Memory B cell (primary cell): ENCODE data around the gene RPS15.
"Not testable (repeated sequence)": the region's sequence is repeated elsewhere in the genome, so short reads cannot be mapped to it uniquely, and the experiment has no call there.

ENCODE experiments used
- ATAC-seq: fragments of 150-1000 bp; cut with Tn5 transposase; 2 replicates; pipeline ENCODE4 v1.10.0; 2021; ENCODE audit warnings: low read depth, mild to moderate bottlenecking, moderate library complexity
- DNase-seq, 2 donors: peaks; one replicate each; pipeline ENCODE4 v3.0.0; 2022; ENCODE audit warnings: low spot score in 2 of 2
- H3K27ac Mint-ChIP-seq: one replicate; pipeline ENCODE4 v1.8.0; 2022; ENCODE audit warnings: mild to moderate bottlenecking, moderate library complexity, mixed read lengths
- H3K27me3 Mint-ChIP-seq: one replicate; pipeline ENCODE4 v1.8.0; 2022; ENCODE audit warnings: mixed read lengths
- H3K36me3 Mint-ChIP-seq: one replicate; pipeline ENCODE4 v1.8.0; 2022; ENCODE audit warnings: mild to moderate bottlenecking, mixed read lengths
- H3K4me1 Mint-ChIP-seq: one replicate; pipeline ENCODE4 v1.8.0; 2022; ENCODE audit warnings: mixed read lengths
- H3K4me3 Mint-ChIP-seq: one replicate; pipeline ENCODE4 v1.8.0; 2022; ENCODE audit warnings: mild to moderate bottlenecking, moderate library complexity, mixed read lengths
- H3K9me3 Mint-ChIP-seq: one replicate; pipeline ENCODE4 v1.8.0; 2022; ENCODE audit warnings: mixed read lengths

RPS15 gene

DNA sequence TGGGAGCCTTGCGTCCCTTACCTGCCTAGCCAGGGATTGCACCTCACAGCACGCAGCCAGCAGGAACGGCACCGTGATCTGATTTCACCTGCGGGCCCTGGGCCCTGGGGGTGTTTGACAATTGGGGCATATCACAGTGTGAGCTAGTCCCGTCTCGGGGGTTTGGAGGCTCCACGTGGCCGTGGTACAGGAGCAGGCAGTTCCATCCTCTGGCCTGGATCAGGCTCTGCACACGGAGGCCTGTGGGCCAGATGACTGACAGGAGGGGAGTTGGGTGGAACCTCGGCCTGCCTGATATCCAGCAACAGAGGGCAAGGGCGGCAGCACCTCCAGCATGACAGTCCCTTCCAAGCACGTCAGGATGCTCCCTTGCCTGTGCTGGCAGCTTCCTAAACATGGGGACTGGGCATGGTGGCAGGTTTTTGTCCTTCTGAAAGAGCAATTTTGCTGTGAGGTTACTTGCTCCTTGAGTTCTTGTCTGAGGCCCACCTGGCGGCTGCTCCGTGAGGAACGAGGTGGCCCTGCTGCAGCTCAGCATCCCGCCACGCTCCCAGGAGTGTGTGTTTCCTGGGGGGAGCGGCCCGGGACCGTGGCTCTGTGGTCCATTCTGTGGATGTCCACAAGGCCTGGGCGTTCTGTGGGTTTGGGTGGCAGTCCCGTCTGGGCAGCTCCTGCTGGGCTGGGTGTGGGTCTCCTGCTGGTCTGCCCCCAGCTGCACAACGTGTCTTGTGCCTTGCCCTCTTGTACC is 6.3 kb upstream of the RPS15 start:
- H3K36me3 Mint-ChIP-seq: peaks cover 5% of the 10 kb centered on the region
- H3K4me1 Mint-ChIP-seq: no peaks in the 10 kb centered on the region
- no peaks in the 10 kb centered on the region for H3K27me3 Mint-ChIP-seq
- no peak overlapping the region for H3K4me3 Mint-ChIP-seq
- no peak overlapping the region for H3K27ac Mint-ChIP-seq
- no peak for DNase-seq
- H3K9me3 Mint-ChIP-seq: no peaks in the 10 kb centered on the region
- ATAC-seq: no peak

DNA sequence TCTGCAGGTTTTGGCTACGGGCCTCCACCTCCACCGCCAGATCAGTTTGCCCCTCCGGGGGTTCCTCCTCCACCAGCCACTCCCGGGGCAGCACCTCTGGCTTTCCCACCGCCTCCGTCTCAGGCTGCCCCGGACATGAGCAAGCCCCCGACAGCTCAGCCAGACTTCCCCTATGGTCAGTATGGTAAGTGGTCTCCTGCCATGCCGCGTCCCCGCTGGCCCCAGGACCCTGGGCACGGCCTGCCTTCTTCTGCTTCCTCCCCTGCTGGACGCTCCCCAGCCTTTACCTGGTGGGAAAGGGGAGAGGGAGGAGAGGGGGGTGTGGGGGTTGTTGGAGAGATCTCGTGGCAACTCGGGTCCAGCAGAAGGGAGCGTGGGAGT is 5.7 kb upstream of the RPS15 start:
- Mint-ChIP-seq H3K36me3 (peaks cover 5% of the 10 kb centered on the region), H3K4me3 (no peak overlapping the region), H3K27ac (no peak overlapping the region), H3K27me3 (no peaks in the 10 kb centered on the region), H3K4me1 (no peaks in the 10 kb centered on the region), H3K9me3 (no peaks in the 10 kb centered on the region)
- DNase-seq: no peak
- no peak for ATAC-seq

DNA sequence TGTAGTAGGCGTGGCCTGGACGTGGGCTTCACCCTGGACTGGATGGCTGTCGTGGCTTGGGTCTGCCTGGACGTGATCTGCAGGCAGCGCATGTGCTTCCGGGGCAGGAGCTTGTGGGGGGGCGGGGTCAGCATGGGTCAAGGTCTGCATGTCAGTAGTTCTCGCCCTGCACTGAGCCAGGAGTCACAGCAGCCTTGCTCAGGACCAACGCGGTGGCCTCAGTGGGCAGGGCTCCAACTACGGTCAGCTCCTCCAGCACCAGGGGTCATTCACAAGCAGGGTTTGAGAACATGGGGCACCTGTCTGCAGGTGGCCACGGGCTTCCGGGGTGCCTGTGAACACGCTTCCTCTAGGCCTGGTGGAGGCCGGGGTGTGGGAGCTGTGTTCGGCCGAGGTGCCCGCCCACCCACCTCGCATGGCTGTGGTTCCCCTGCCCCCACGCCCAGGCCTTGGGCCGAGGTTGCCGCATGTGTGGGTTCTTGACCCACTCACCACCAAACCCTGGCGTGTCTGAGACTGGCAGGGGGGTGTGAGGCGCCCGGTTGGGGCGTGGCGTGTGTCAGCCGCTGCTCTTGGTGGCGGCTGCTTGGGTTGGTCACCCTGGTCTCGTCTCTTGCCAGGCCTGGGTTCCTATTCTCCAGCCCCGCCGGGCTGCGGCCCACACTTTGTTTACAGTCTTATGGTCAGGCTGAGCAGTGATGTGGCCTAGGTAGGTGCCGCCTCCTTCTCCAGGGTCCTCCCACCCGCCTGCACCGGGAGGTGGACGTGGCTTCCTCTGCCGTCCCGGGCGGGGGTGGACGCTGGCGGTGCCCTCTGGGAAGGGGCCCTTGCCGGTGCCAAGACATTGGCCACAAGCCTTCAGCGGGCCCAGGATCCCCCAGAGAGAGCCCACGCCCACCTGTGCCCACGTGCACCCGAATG is 4.8 kb upstream of the RPS15 start:
- Mint-ChIP-seq H3K27me3 (no peaks in the 10 kb centered on the region), H3K27ac (no peak overlapping the region), H3K9me3 (no peaks in the 10 kb centered on the region), H3K36me3 (peaks cover 5% of the 10 kb centered on the region), H3K4me3 (no peak overlapping the region), H3K4me1 (no peaks in the 10 kb centered on the region)
- no peak for ATAC-seq
- no peak for DNase-seq

DNA sequence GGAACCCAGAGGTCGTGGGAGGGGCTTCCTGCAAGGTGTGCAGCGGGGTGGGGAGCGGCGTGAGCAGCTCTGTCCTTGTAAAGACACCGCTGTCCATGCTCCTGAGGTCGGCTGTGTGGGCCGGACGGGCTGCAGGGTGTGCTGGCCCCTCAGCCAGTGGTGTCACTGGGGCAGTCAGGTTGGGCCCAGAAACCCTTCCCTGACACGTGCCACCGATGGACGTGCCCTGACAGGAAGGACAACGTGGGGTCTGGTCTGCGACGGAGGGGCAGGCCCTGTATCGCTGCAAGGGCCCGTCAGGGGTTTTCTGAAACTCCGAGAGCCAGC is 4.2 kb upstream of the RPS15 start:
- Mint-ChIP-seq H3K27me3 (no peaks in the 10 kb centered on the region), H3K27ac (no peak overlapping the region), H3K4me1 (no peaks in the 10 kb centered on the region), H3K9me3 (no peaks in the 10 kb centered on the region), H3K36me3 (peaks cover 5% of the 10 kb centered on the region), H3K4me3 (no peak overlapping the region)
- ATAC-seq: no peak
- no peak for DNase-seq

DNA sequence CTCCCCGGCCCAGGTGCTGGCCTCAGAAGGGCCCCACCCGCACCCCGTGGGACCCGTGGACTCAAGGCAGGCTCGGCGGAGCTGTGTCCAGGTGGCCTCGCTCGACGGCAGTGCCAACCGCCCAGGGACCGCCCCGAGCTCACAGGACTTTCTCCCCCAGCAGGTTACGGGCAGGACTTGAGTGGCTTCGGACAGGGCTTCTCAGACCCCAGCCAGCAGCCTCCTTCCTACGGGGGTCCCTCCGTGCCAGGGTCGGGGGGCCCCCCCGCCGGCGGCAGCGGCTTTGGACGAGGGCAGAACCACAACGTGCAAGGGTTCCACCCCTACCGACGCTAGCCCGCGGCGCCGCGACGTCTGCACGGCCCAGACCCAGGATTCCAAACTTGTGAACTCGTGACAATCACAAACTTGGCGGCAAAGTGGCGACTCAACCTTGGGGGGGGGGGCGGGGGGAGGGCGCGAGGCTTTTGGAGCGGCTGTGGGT is 3.6 kb upstream of the RPS15 start:
- Mint-ChIP-seq H3K36me3 (peaks cover 6% of the 10 kb centered on the region), H3K4me3 (no peak overlapping the region), H3K27me3 (no peaks in the 10 kb centered on the region), H3K4me1 (peaks cover 2% of the 10 kb centered on the region), H3K9me3 (no peaks in the 10 kb centered on the region), H3K27ac (no peak overlapping the region)
- ATAC-seq (no peak), DNase-seq (no peak)

DNA sequence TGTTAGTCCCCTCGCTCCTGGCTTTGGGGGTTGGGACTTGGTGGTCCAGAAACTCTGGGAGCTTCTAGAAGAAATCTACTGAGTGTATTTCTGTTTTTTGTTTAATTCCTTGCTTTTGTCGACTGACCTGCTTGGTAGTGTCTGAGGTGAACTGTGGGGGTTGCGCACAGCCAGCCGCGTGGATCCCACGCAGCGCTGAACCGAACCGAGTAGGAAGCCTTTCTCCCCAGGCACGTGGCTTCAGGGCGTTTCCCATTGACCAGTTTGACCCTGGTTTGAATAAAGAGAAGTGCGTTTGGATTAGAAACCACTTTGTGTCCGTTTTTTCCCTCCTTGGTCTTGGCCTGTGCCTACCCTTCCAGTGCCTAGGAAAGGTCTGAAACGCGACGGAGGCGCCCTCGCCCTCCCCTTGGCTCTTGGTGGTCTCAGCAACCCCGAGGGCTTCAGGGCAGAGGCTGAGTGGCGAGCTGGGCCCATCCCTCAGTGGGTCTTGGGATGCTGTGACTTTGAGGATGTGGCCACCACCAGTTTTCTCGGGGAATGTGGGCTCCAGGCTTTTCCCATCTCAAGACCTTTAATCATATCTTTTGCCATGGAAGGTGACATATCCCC is 2.7 kb upstream of the RPS15 start:
- H3K4me3 Mint-ChIP-seq: no peak overlapping the region
- H3K27ac Mint-ChIP-seq: no peak overlapping the region
- ATAC-seq (no peak), DNase-seq (no peak)
- peaks cover 8% of the 10 kb centered on the region for H3K36me3 Mint-ChIP-seq
- H3K9me3 Mint-ChIP-seq: no peaks in the 10 kb centered on the region
- peaks cover 7% of the 10 kb centered on the region for H3K4me1 Mint-ChIP-seq
- no peaks in the 10 kb centered on the region for H3K27me3 Mint-ChIP-seq

DNA sequence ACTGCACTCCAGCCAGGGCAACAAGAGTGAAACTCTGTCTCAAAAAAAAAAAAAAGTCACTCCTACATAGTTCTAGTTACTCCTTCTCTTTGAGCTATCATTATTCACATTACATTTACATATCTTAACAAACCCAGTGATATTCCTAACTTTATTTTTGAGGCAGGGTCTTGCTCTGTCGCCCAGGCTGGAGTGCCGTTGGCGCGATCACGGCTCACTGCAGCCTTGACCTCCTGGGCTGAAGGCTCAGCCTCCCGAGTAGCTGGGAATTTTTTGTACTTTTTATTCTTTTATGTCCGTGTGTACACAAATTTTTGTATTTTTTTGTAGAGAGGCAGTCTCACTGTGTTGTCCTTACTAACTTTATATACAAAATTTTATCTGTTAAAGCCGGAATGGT is 587 bp upstream of the RPS15 start:
- H3K4me1 Mint-ChIP-seq: peaks cover 9% of the 10 kb centered on the region
- no peak for ATAC-seq
- DNase-seq: no peak

DNA sequence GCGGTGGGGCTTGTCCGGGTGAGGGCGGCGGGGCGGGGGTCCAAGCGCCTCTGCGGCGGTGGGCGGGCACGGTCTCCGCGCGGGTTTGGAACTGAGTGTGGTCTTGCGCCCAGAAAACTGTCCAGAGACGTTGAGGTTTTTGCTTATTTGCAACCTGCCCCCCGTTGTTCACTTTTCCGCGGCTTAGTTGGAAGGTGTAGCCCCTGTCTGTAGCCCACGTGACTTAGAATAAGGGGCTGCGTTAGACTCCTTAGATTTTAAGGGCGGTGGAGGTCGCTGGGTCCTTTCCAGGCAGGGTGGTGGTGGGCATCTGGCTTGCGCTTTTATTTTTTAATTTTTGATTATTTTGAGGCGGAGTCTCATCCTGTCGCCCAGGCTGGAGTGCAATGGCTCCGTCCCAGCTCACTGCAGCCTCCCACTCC is 748 bp downstream of the RPS15 start:
- ATAC-seq (no peak), DNase-seq (no peak)
- peak overlapping the region; percentile 100 for H3K4me3 Mint-ChIP-seq
- no peaks in the 10 kb centered on the region for H3K27me3 Mint-ChIP-seq
- peaks cover 9% of the 10 kb centered on the region for H3K4me1 Mint-ChIP-seq
- H3K36me3 Mint-ChIP-seq: peaks cover 16% of the 10 kb centered on the region
- H3K9me3 Mint-ChIP-seq: no peaks in the 10 kb centered on the region
- peak overlapping the region; percentile 98 for H3K27ac Mint-ChIP-seq

More for the DNA sequence above, 587 bp upstream of the RPS15 start:
- H3K36me3 Mint-ChIP-seq: peaks cover 16% of the 10 kb centered on the region
- H3K27ac Mint-ChIP-seq: no peak overlapping the region
- H3K4me3 Mint-ChIP-seq: no peak overlapping the region
- no peaks in the 10 kb centered on the region for H3K27me3 Mint-ChIP-seq
- no peaks in the 10 kb centered on the region for H3K9me3 Mint-ChIP-seq

DNA sequence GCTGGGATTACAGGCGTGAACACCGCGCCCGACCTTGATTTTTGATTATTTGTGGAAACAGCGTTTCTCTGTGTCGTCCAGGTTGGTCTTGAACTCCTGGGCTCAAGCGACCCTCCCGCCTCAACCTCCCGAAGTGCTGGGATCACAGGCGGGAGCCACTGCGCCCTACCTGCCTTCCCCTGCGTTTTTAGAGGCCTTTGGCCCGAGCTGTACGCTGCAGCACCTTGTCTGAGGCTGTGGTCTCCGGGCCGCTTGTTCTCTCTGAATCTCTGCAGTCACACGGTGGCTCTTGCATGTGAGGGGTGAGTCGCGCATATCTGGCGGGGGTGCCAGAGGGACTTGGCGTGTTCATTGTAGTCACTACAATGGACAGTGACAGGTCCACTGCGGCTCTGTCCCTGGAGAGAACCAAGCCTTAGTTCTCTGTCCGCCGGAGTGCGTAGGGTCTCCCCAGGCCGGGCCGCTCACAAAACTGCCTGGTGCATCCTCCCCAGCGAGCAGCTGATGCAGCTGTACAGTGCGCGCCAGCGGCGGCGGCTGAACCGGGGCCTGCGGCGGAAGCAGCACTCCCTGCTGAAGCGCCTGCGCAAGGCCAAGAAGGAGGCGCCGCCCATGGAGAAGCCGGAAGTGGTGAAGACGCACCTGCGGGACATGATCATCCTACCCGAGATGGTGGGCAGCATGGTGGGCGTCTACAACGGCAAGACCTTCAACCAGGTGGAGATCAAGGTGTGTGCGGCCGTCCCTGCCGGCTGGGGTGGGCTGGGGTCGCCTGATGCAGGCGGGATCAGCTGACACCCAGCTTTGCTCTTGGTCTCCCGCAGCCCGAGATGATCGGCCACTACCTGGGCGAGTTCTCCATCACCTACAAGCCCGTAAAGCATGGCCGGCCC is 1.6 kb downstream of the RPS15 start:
- Mint-ChIP-seq H3K36me3 (peaks cover 16% of the 10 kb centered on the region), H3K4me3 (peak overlapping the region; percentile 100), H3K27ac (peak overlapping the region; percentile 82), H3K4me1 (peaks cover 11% of the 10 kb centered on the region)
- H3K9me3 Mint-ChIP-seq, ATAC-seq, H3K27me3 Mint-ChIP-seq, DNase-seq: not testable (repeated sequence)

DNA sequence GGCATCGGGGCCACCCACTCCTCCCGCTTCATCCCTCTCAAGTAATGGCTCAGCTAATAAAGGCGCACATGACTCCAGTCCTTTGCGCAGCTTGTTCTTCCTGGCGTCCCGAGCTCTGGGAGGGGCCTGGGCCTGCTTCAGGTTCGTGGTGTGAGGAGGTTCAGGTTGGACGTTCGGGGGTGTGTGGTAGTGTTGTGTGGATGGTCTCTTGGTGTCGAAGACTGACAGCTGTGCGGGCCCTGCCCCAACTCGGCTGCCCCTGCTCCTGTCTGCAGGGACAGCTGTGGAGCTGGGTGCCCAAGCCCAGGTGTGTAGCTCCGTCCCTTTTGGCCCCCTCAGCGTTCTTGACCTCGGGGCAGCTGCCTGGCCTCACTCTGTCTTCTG is 2.2 kb downstream of the RPS15 start:
- no peak for ATAC-seq
- DNase-seq: no peak
- no peaks in the 10 kb centered on the region for H3K27me3 Mint-ChIP-seq
- H3K36me3 Mint-ChIP-seq: peaks cover 15% of the 10 kb centered on the region
- peak overlapping the region; percentile 82 for H3K27ac Mint-ChIP-seq
- peaks cover 11% of the 10 kb centered on the region for H3K4me1 Mint-ChIP-seq
- peak overlapping the region; percentile 100 for H3K4me3 Mint-ChIP-seq
- no peaks in the 10 kb centered on the region for H3K9me3 Mint-ChIP-seq

DNA sequence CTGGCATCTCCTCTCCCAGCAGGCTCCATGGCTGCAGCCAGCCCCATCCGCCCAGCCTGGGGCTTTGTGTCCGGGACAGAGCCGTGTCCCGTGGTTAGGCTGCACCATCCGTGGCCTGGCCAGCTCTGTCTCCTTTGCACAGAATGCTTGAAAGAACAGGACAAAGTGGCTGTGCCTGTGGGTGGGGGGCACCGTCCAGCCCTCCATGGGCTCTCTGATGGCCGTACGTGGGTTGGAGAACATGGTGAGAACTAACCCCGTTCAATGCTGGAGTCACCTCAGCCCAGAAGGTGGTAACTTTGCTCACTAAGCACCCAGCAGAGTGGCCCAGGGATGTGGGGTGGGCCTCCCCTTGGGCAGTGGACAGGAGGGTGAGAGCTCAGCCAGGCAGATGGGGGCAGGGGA is 2.8 kb downstream of the RPS15 start:
- Mint-ChIP-seq H3K36me3 (peaks cover 14% of the 10 kb centered on the region), H3K27ac (peak overlapping the region; percentile 87), H3K4me3 (peak overlapping the region; percentile 30), H3K9me3 (no peaks in the 10 kb centered on the region), H3K4me1 (peaks cover 11% of the 10 kb centered on the region), H3K27me3 (no peaks in the 10 kb centered on the region)
- DNase-seq (no peak), ATAC-seq (no peak)

DNA sequence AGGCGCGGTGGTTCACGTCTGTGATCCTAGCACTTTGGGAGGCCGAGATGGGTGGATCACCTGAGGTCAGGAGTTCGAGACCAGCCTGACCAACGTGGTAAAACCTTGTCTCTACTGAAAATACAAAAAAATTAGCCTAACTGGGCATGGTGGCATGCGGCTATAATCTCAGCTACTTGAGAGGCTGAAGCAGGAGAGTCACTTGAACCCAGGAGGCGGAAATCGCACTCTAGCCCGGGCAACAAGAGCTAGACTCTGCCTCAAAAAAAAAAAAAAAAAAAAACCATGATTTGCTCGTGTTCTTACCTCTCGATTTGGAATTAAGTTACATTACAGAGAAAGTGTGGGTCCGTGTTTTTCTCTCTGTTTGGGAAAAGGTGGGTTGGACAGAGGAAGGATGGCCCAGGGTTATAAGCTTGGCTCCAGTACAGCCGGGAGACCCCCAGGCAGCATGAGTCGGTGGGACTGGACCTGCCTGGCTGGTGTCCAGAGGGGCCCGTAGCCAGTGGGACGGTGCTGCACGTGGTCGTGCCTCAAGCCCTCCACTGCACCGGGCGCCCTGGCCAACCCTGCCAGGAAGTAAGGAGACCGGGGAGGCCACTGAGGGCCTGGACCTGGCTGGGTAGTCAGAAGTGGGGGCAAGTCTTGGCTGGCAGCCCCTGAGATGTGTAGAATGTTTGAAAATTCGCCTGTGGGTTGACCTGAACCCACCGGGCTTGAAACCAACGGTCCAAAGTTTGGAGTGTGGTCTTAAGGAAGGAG is 3.7 kb downstream of the RPS15 start:
- H3K36me3 Mint-ChIP-seq: peaks cover 14% of the 10 kb centered on the region
- no peaks in the 10 kb centered on the region for H3K27me3 Mint-ChIP-seq

More for the DNA sequence above, 3.7 kb downstream of the RPS15 start:
- H3K27ac Mint-ChIP-seq: no peak overlapping the region
- H3K4me3 Mint-ChIP-seq: no peak overlapping the region
- no peak for ATAC-seq
- peaks cover 11% of the 10 kb centered on the region for H3K4me1 Mint-ChIP-seq
- H3K9me3 Mint-ChIP-seq: no peaks in the 10 kb centered on the region
- DNase-seq: no peak
